GM12875 (cell line): ENCODE results near the gene DRD4.
"Not testable (repeated sequence)": the region's sequence is repeated elsewhere in the genome, so short reads cannot be mapped to it uniquely, and the experiment has no call there.

Experiments
- H3K4me3 ChIP-seq: one replicate; pipeline ENCODE4 v1.5.1; 2011; ENCODE audit warnings: low read depth, low read length, control low read depth
- CTCF ChIP-seq: IDR thresholded peaks from 2 replicates; pipeline ENCODE4 v1.5.1; 2011; ENCODE audit warnings: low read depth, mild to moderate bottlenecking, control low read depth, inconsistent platforms, low read length, moderate library complexity, borderline replicate concordance; ENCODE audit not compliant: insufficient read depth

The DRD4 gene

GRCh38 chr11:680970-681369 lies 43.9 kb downstream of the DRD4 start:
- H3K4me3 ChIP-seq = no peak overlapping the region
- no peak for TF ChIP-seq CTCF

- TF ChIP-seq CTCF = no peak
- H3K4me3 ChIP-seq = no peak overlapping the region
Measured at GRCh38 chr11:686451-687243, 49.6 kb downstream of the DRD4 start.

GRCh38 chr11:687751-688150 lies 50.7 kb downstream of the DRD4 start:
- no peak overlapping the region for H3K4me3 ChIP-seq
- TF ChIP-seq CTCF = no peak

- no peak overlapping the region for H3K4me3 ChIP-seq
- no peak for TF ChIP-seq CTCF
Measured at GRCh38 chr11:688681-689080, 51.6 kb downstream of the DRD4 start.

- no peak overlapping the region for H3K4me3 ChIP-seq
- TF ChIP-seq CTCF = no peak
Measured at GRCh38 chr11:689625-690024, 52.6 kb downstream of the DRD4 start.

- H3K4me3 ChIP-seq = not testable (repeated sequence)
Measured at GRCh38 chr11:690244-690643, 53.2 kb downstream of the DRD4 start.
